SK-N-SH treated with all-trans-retinoic acid at 6 μM for 48 hours (cell line): ENCODE measurements around the gene SYNE2.

Experiments
- ATAC-seq: fragments of 200-7000 bp; cut with Tn5 transposase; 3 replicates; pipeline ENCODE4 v1.9.1; 2020; ENCODE audit warnings: mild to moderate bottlenecking, moderate library complexity
- ARNTL ChIP-seq: fragments of 450-650 bp; formaldehyde crosslinking; IDR thresholded peaks from 2 replicates; pipeline ENCODE4 v1.5.0; 2020; ENCODE audit warnings: low read depth, mild to moderate bottlenecking, moderate library complexity, borderline replicate concordance
- BACH2 ChIP-seq: fragments of 250-450 bp; sonication (Bioruptor Pico); IDR thresholded peaks from 2 replicates; pipeline ENCODE4 v1.9.0; 2021; ENCODE audit warnings: mild to moderate bottlenecking, borderline replicate concordance
- CSDC2 ChIP-seq: fragments of 250-450 bp; sonication (Bioruptor Pico); IDR thresholded peaks from 2 replicates; pipeline ENCODE4 v1.5.0; 2020; ENCODE audit warnings: mild to moderate bottlenecking, moderate library complexity
- GLIS3 ChIP-seq: fragments of 250-450 bp; sonication (Bioruptor Pico); IDR thresholded peaks from 2 replicates; pipeline ENCODE4 v1.5.0; 2020; ENCODE audit warnings: mild to moderate bottlenecking, moderate library complexity
- OSR1 ChIP-seq: fragments of 250-450 bp; sonication (Bioruptor Pico); IDR thresholded peaks from 2 replicates; pipeline ENCODE4 v1.8.0; 2022; ENCODE audit warnings: moderate library complexity, mild to moderate bottlenecking, inconsistent platforms
- PPARA ChIP-seq: fragments of 250-450 bp; sonication (Bioruptor Pico); IDR thresholded peaks from 2 replicates; pipeline ENCODE4 v1.5.0; 2020; ENCODE audit warnings: mild to moderate bottlenecking, borderline replicate concordance
- SNAI2 ChIP-seq: fragments of 250-450 bp; sonication (Bioruptor Pico); IDR thresholded peaks from 2 replicates; pipeline ENCODE4 v1.5.0; 2020; ENCODE audit warnings: mild to moderate bottlenecking, moderate library complexity
- TCF4 ChIP-seq: fragments of 250-450 bp; sonication (Bioruptor Pico); IDR thresholded peaks from 2 replicates; pipeline ENCODE4 v1.8.0; 2021; ENCODE audit warnings: mild to moderate bottlenecking, moderate library complexity, borderline replicate concordance
- TOX ChIP-seq: fragments of 250-450 bp; sonication (Bioruptor Pico); IDR thresholded peaks from 2 replicates; pipeline ENCODE4 v1.8.0; 2021; ENCODE audit warnings: mild to moderate bottlenecking, moderate library complexity, borderline replicate concordance
- ZC3H10 ChIP-seq: fragments of 250-450 bp; sonication (Bioruptor Pico); IDR thresholded peaks from 2 replicates; pipeline ENCODE4 v1.5.1; 2021; ENCODE audit warnings: mild to moderate bottlenecking, moderate library complexity
- ZFP3 ChIP-seq: fragments of 250-450 bp; sonication (Bioruptor Pico); IDR thresholded peaks from 2 replicates; pipeline ENCODE4 v1.5.0; 2020; ENCODE audit warnings: mild to moderate bottlenecking, moderate library complexity
- ZFP30 ChIP-seq: fragments of 450-650 bp; formaldehyde crosslinking; IDR thresholded peaks from 2 replicates; pipeline ENCODE4 v1.5.0; 2022; ENCODE audit warnings: mild to moderate bottlenecking, moderate library complexity
- ZNF565 ChIP-seq: fragments of 450-650 bp; formaldehyde crosslinking; conservative IDR thresholded peaks from 2 replicates; pipeline ENCODE4 v1.5.0; 2020; ENCODE audit warnings: low read depth, mild to moderate bottlenecking, moderate library complexity
- ZNF8 ChIP-seq: fragments of 450-650 bp; formaldehyde crosslinking; IDR thresholded peaks from 2 replicates; pipeline ENCODE4 v1.5.0; 2020; ENCODE audit warnings: mild to moderate bottlenecking, moderate library complexity
- TF ChIP-seq, protein P1 (sequence below): fragments of 250-450 bp; sonication (Bioruptor Pico); IDR thresholded peaks from 2 replicates; pipeline ENCODE4 v1.8.0; 2020; ENCODE audit warnings: mild to moderate bottlenecking, moderate library complexity, borderline replicate concordance
- TF ChIP-seq, protein P2 (sequence below): fragments of 250-450 bp; sonication (Bioruptor Pico); IDR thresholded peaks from 2 replicates; pipeline ENCODE4 v1.5.1; 2020; ENCODE audit warnings: low read depth, mild to moderate bottlenecking, moderate library complexity
- TF ChIP-seq, protein P3 (sequence below): fragments of 250-450 bp; sonication (Bioruptor Pico); IDR thresholded peaks from 2 replicates; pipeline ENCODE4 v1.5.0; 2020; ENCODE audit warnings: mild to moderate bottlenecking, moderate library complexity
- TF ChIP-seq, protein P4 (sequence below): fragments of 250-450 bp; sonication (Bioruptor Pico); IDR thresholded peaks from 2 replicates; pipeline ENCODE4 v1.5.1; 2021; ENCODE audit warnings: mild to moderate bottlenecking, moderate library complexity

The SYNE2 gene

DNA sequence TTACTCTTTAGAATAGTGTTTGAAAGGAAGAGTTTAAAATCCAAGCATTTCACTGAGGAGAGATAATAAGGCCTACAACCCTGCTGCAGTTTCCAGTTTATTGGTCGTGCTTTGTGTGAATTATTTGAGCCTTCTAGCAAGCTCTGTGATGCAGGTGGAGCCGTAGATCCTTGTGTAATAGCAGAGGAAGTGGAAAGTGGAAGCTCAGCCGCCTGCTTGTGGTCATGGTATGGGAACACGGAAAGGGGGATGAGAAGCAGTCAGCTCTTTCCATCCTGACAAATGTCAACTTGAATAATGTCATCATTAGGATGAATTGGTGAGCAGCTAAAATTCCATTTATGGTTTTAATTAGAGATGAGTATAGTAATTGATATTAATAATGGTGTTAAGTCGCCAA, 29.1 kb downstream of the SYNE2 start:
- ATAC-seq, result no peak
- TF ChIP-seq BACH2 (CRISPR knock-in tag), result no peak
- no peak for TF ChIP-seq GLIS3 (CRISPR knock-in tag)
- no peak for TF ChIP-seq ZNF8 (CRISPR knock-in tag)
- no peak for TF ChIP-seq ZNF565 (CRISPR knock-in tag)
- TF ChIP-seq OSR1 (CRISPR knock-in tag), result no peak
- TF ChIP-seq ARNTL (CRISPR knock-in tag), result no peak
- TF ChIP-seq SNAI2 (CRISPR knock-in tag), result no peak
- TF ChIP-seq, protein P1, sequence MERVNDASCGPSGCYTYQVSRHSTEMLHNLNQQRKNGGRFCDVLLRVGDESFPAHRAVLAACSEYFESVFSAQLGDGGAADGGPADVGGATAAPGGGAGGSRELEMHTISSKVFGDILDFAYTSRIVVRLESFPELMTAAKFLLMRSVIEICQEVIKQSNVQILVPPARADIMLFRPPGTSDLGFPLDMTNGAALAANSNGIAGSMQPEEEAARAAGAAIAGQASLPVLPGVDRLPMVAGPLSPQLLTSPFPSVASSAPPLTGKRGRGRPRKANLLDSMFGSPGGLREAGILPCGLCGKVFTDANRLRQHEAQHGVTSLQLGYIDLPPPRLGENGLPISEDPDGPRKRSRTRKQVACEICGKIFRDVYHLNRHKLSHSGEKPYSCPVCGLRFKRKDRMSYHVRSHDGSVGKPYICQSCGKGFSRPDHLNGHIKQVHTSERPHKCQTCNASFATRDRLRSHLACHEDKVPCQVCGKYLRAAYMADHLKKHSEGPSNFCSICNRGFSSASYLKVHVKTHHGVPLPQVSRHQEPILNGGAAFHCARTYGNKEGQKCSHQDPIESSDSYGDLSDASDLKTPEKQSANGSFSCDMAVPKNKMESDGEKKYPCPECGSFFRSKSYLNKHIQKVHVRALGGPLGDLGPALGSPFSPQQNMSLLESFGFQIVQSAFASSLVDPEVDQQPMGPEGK, result no peak
- no peak for TF ChIP-seq ZC3H10 (CRISPR knock-in tag)
- TF ChIP-seq, protein P2, sequence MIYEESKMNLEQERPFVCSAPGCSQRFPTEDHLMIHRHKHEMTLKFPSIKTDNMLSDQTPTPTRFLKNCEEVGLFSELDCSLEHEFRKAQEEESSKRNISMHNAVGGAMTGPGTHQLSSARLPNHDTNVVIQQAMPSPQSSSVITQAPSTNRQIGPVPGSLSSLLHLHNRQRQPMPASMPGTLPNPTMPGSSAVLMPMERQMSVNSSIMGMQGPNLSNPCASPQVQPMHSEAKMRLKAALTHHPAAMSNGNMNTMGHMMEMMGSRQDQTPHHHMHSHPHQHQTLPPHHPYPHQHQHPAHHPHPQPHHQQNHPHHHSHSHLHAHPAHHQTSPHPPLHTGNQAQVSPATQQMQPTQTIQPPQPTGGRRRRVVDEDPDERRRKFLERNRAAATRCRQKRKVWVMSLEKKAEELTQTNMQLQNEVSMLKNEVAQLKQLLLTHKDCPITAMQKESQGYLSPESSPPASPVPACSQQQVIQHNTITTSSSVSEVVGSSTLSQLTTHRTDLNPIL (CRISPR knock-in tag), result no peak
- TF ChIP-seq, protein P3, sequence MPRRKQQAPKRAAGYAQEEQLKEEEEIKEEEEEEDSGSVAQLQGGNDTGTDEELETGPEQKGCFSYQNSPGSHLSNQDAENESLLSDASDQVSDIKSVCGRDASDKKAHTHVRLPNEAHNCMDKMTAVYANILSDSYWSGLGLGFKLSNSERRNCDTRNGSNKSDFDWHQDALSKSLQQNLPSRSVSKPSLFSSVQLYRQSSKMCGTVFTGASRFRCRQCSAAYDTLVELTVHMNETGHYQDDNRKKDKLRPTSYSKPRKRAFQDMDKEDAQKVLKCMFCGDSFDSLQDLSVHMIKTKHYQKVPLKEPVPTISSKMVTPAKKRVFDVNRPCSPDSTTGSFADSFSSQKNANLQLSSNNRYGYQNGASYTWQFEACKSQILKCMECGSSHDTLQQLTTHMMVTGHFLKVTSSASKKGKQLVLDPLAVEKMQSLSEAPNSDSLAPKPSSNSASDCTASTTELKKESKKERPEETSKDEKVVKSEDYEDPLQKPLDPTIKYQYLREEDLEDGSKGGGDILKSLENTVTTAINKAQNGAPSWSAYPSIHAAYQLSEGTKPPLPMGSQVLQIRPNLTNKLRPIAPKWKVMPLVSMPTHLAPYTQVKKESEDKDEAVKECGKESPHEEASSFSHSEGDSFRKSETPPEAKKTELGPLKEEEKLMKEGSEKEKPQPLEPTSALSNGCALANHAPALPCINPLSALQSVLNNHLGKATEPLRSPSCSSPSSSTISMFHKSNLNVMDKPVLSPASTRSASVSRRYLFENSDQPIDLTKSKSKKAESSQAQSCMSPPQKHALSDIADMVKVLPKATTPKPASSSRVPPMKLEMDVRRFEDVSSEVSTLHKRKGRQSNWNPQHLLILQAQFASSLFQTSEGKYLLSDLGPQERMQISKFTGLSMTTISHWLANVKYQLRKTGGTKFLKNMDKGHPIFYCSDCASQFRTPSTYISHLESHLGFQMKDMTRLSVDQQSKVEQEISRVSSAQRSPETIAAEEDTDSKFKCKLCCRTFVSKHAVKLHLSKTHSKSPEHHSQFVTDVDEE (CRISPR knock-in tag), result no peak
- no peak for TF ChIP-seq CSDC2 (CRISPR knock-in tag)
- TF ChIP-seq PPARA (CRISPR knock-in tag), result no peak

DNA sequence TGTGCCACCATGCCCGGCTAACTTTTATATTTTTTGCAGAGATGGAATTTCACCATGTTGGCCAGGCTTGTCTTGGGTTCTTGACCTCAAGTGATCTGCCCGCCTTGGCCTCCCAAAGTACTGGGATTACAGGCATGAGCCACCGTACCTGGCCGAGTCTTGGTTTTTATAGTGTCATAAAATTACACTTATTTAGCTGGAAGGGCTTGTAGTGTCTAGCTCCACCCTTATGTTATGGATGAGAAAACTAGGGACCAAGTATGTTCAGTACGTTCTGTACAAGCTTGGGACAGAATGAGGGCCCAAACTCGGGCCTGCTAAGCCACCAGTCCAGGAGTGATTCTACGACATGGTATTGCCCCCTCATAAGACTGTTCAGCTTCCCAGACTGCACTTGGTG, 35.1 kb downstream of the SYNE2 start:
- TF ChIP-seq CSDC2 (CRISPR knock-in tag) (no peak), TOX (CRISPR knock-in tag) (no peak), GLIS3 (CRISPR knock-in tag) (no peak), ZNF565 (CRISPR knock-in tag) (no peak), ZNF8 (CRISPR knock-in tag) (no peak)
- TF ChIP-seq, protein P1, result no peak
- TF ChIP-seq, protein P3 (CRISPR knock-in tag), result no peak
- ATAC-seq, result no peak

DNA sequence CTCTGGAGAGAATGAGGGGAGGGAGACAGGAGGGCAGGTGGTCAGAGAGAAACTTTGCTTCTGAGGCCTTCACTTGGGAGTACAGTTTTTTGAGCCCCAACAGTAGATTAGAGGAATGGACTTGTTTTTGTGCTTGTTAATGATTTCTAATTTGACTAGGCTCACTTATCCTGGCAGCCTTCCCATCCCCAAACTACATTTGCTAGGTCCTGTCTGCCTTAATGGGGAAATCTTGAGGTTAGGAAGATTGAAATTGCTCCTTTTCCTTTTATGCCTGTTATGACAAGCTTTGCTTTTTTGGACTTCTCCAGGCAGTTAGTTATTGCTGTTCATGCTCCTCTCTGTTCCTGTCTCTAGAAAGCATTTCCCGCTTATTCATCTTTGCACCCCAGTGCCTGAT, 37.7 kb downstream of the SYNE2 start:
- ATAC-seq, result no peak
- no peak for TF ChIP-seq TOX (CRISPR knock-in tag)
- no peak for TF ChIP-seq ZFP3 (CRISPR knock-in tag)
- no peak for TF ChIP-seq TCF4 (CRISPR knock-in tag)
- no peak for TF ChIP-seq ZFP30 (CRISPR knock-in tag)
- TF ChIP-seq, protein P4, sequence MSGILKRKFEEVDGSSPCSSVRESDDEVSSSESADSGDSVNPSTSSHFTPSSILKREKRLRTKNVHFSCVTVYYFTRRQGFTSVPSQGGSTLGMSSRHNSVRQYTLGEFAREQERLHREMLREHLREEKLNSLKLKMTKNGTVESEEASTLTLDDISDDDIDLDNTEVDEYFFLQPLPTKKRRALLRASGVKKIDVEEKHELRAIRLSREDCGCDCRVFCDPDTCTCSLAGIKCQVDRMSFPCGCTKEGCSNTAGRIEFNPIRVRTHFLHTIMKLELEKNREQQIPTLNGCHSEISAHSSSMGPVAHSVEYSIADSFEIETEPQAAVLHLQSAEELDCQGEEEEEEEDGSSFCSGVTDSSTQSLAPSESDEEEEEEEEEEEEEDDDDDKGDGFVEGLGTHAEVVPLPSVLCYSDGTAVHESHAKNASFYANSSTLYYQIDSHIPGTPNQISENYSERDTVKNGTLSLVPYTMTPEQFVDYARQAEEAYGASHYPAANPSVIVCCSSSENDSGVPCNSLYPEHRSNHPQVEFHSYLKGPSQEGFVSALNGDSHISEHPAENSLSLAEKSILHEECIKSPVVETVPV (CRISPR knock-in tag), result no peak
- TF ChIP-seq, protein P3 (CRISPR knock-in tag), result no peak
- TF ChIP-seq PPARA (CRISPR knock-in tag), result no peak
- TF ChIP-seq, protein P1, result no peak
- TF ChIP-seq BACH2 (CRISPR knock-in tag), result no peak
- no peak for TF ChIP-seq ZNF565 (CRISPR knock-in tag)
- no peak for TF ChIP-seq ARNTL (CRISPR knock-in tag)
- TF ChIP-seq CSDC2 (CRISPR knock-in tag), result no peak
- TF ChIP-seq ZC3H10 (CRISPR knock-in tag), result no peak
- TF ChIP-seq GLIS3 (CRISPR knock-in tag), result no peak
